Right lobe of liver (tissue), 6 donors: ENCODE results near the gene SIK3. TPM values are rescaled to one million over a fixed set of nuclear protein-coding genes. Genes with fewer than 3 reads are reported as not detected.

Experiments used
- ATAC-seq, 4 donors: fragments of 200-7000 bp; cut with Tn5 transposase; one replicate each; pipeline ENCODE4 v1.9.1; 2020; ENCODE audit warnings: mild to moderate bottlenecking in 4 of 4, moderate library complexity in 4 of 4
- DNase-seq, 3 donors: peaks; one replicate each; pipeline ENCODE4 v3.0.0-alpha.2; 2020
- H3K27ac ChIP-seq, 3 donors: fragments of 200-600 bp; one replicate each; pipeline ENCODE4 v1.8.0; 2022
- H3K27me3 ChIP-seq, 2 donors: fragments of 200-600 bp; one replicate each; pipeline ENCODE4 v1.8.0; 2022
- H3K36me3 ChIP-seq, 4 donors: fragments of 200-600 bp; sonication (generic) in 1 of 4; one replicate each; pipeline versions ENCODE4 v1.5.1 to v1.8.0; 2017 to 2022; ENCODE audit warnings: control low read depth in 1 of 4
- H3K4me1 ChIP-seq, 4 donors: fragments of 200-600 bp; sonication (generic) in 1 of 4; one replicate each; pipeline versions ENCODE4 v1.5.1 to v1.8.0; 2017 to 2022; ENCODE audit warnings: control low read depth in 1 of 4
- H3K4me3 ChIP-seq, 3 donors: fragments of 200-600 bp; one replicate each; pipeline ENCODE4 v1.8.0; 2022
- H3K9me3 ChIP-seq, 4 donors: fragments of 200-600 bp; sonication (generic) in 1 of 4; one replicate each; pipeline versions ENCODE4 v1.5.1 to v1.8.0; 2017 to 2022; ENCODE audit warnings: control low read depth in 1 of 4
- CTCF ChIP-seq, 4 donors: fragments of 200-600 bp in 3 of 4; fragments of 450-650 bp in 1 of 4; IDR thresholded peaks; one replicate each; pipeline versions ENCODE4 v1.5.1 to v1.8.0; 2016 to 2022; ENCODE audit warnings: antibody characterized with exemption in 4 of 4, mild to moderate bottlenecking in 2 of 4
- POLR2A ChIP-seq: fragments of 450-650 bp; IDR thresholded peaks from one replicate; pipeline ENCODE4 v1.6.1; 2017; ENCODE audit warnings: antibody characterized with exemption, mild to moderate bottlenecking
- WGBS: methylation state at CpG from one replicate; pipeline ENCODE4 v1.1.6; 2018; ENCODE audit warnings: low coverage, low lambda C conversion rate; ENCODE audit not compliant: insufficient coverage; ENCODE audit errors: missing lambda C conversion rate; 5-methylcytosine and 5-hydroxymethylcytosine counted together
- intact Hi-C, 2 donors: fragments of 100-400 bp; cut with DNase I; formaldehyde crosslinking; loops; one replicate each; pipeline versions ENCODE4 v1.11.2 to v1.14.1; 2022
- total RNA-seq, 6 experiments: library from RNA; depleted of rRNA in 2 of 6; stranded (reverse); fragments of >200 nt in 2 of 6; fragmentation: NEBNext Ultra II Directional in 3 of 6; extraction: Animal tissue kit (Norgen Biotek cat#: 25700) in 3 of 6; gene quantifications; one replicate each; pipeline versions ENCODE4 v1.1.0 to v1.2.4, GENCODE V29; 2016 to 2023
- donor health status: DM: no; HTN: yes; CAD: no.
- donor health status: DM: no; HTN: no; CAD: no.
- donor health status: DM: no; HTN: no; CAD: no.
- donor health status: DM: no; HTN: yes; CAD: no.
- donor health status: DM: no; HTN: yes; CAD: no.

The SIK3 gene
- total RNA-seq, 6 experiments from 2014 or later: 22.0 to 35.4 (median 26.8) TPM

- 76% methylated on average over 6 of the region's 6 CpGs for WGBS
- intact Hi-C loops: no loop called here
- ATAC-seq (no peak), DNase-seq (no peak)
- no peak for TF ChIP-seq CTCF (IDR thresholded peaks at IDR 0.05)
- TF ChIP-seq POLR2A: no peak
- H3K4me1 ChIP-seq: no peaks in the 10 kb centered on the region
- H3K9me3 ChIP-seq: no peaks in the 10 kb centered on the region
- H3K4me3 ChIP-seq: no peak overlapping the region
- peaks cover 0 to 22% (median 2%) of the 10 kb centered on the region in 4 donors for H3K36me3 ChIP-seq
- no peaks in the 10 kb centered on the region for H3K27me3 ChIP-seq
- H3K27ac ChIP-seq: no peak overlapping the region
These were observed 144.5 kb downstream of the SIK3 start for GRCh38 chr11:116953530-116954285.

GRCh38 chr11:116951762-116952161 is 146.5 kb downstream of the SIK3 start:
- WGBS: 100% methylated on average over 2 of the region's 3 CpGs
- Histone ChIP-seq H3K9me3 (no peaks in the 10 kb centered on the region), H3K4me1 (no peaks in the 10 kb centered on the region), H3K27me3 (no peaks in the 10 kb centered on the region), H3K36me3 (peaks cover 0 to 22% (median 2%) of the 10 kb centered on the region in 4 donors), H3K4me3 (no peak overlapping the region), H3K27ac (no peak overlapping the region)
- no peak for DNase-seq
- no peak for ATAC-seq
- intact Hi-C loops: no loop called here
- TF ChIP-seq CTCF (IDR thresholded peaks at IDR 0.05): no peak

GRCh38 chr11:116950210-116950609 is 148.0 kb downstream of the SIK3 start:
- WGBS: 92% methylated on average over 4 of the region's 4 CpGs
- Histone ChIP-seq H3K9me3 (no peaks in the 10 kb centered on the region), H3K36me3 (peaks cover 0 to 22% (median 2%) of the 10 kb centered on the region in 4 donors), H3K4me3 (no peak overlapping the region), H3K4me1 (no peaks in the 10 kb centered on the region), H3K27me3 (no peaks in the 10 kb centered on the region), H3K27ac (no peak overlapping the region)
- DNase-seq (no peak), ATAC-seq (no peak)
- intact Hi-C loops: no loop called here
- no peak for TF ChIP-seq POLR2A
- TF ChIP-seq CTCF (IDR thresholded peaks at IDR 0.05): no peak

GRCh38 chr11:116948391-116948790 is 149.8 kb downstream of the SIK3 start:
- ATAC-seq (no peak), DNase-seq (no peak)
- no peaks in the 10 kb centered on the region for H3K27me3 ChIP-seq
- peaks cover 0 to 16% (median 2%) of the 10 kb centered on the region in 4 donors for H3K36me3 ChIP-seq
- H3K27ac ChIP-seq: no peak overlapping the region
- no peaks in the 10 kb centered on the region for H3K4me1 ChIP-seq
- WGBS: 64% methylated on average over 3 of the region's 4 CpGs
- TF ChIP-seq POLR2A: no peak
- TF ChIP-seq CTCF (IDR thresholded peaks at IDR 0.05): no peak
- H3K9me3 ChIP-seq: no peaks in the 10 kb centered on the region
- H3K4me3 ChIP-seq: no peak overlapping the region
- intact Hi-C loops: no loop called here
